HepG2 (cell line): ENCODE results near the gene PLEKHG2. TPM values are rescaled to one million over a fixed set of nuclear protein-coding genes. Genes with fewer than 3 reads are reported as not detected.

ENCODE experiments used
- DBP ChIP-seq: sonication (generic); formaldehyde crosslinking; IDR thresholded peaks from 2 replicates; pipeline ENCODE4 v1.4.0; 2020; ENCODE audit warnings: missing genetic modification reagents; ENCODE audit errors: not compliant biosample characterization
- ELF1 ChIP-seq: sonication (generic); formaldehyde crosslinking; IDR thresholded peaks from 2 replicates; pipeline ENCODE4 v1.4.0; 2020; ENCODE audit warnings: missing genetic modification reagents
- PAWR ChIP-seq: sonication (generic); formaldehyde crosslinking; IDR thresholded peaks from 2 replicates; pipeline ENCODE4 v1.4.0; 2020; ENCODE audit warnings: missing genetic modification reagents, mild to moderate bottlenecking, borderline replicate concordance
- POGZ ChIP-seq: sonication (generic); formaldehyde crosslinking; IDR thresholded peaks from 2 replicates; pipeline ENCODE4 v1.4.0; 2020; ENCODE audit warnings: mild to moderate bottlenecking, missing genetic modification reagents
- PRDM15 ChIP-seq: sonication (generic); formaldehyde crosslinking; IDR thresholded peaks from 2 replicates; pipeline ENCODE4 v1.4.0; 2020; ENCODE audit warnings: missing genetic modification reagents
- SATB2 ChIP-seq: sonication (generic); formaldehyde crosslinking; IDR thresholded peaks from 2 replicates; pipeline ENCODE4 v1.5.0; 2020; ENCODE audit warnings: missing genetic modification reagents
- SMARCE1 ChIP-seq: fragments of 450-650 bp; IDR thresholded peaks from 2 replicates; pipeline ENCODE4 v1.6.1; 2017; ENCODE audit warnings: borderline replicate concordance
- SP4 ChIP-seq: sonication (generic); formaldehyde crosslinking; IDR thresholded peaks from 2 replicates; pipeline ENCODE4 v1.8.1; 2023; ENCODE audit warnings: mild to moderate bottlenecking, missing genetic modification reagents
- ZFP62 ChIP-seq: sonication (generic); formaldehyde crosslinking; IDR thresholded peaks from 2 replicates; pipeline ENCODE4 v1.4.0; 2020; ENCODE audit warnings: missing genetic modification reagents
- ZKSCAN1 ChIP-seq: fragments of 150-350 bp; IDR thresholded peaks from 2 replicates; pipeline ENCODE4 v1.6.1; 2014; ENCODE audit warnings: low read length
- ZNF549 ChIP-seq: sonication (generic); formaldehyde crosslinking; IDR thresholded peaks from 2 replicates; pipeline ENCODE4 v1.5.0; 2020; ENCODE audit warnings: missing genetic modification reagents
- ZNF761 ChIP-seq: sonication (generic); formaldehyde crosslinking; conservative IDR thresholded peaks from 2 replicates; pipeline ENCODE4 v1.4.0; 2020; ENCODE audit warnings: mild to moderate bottlenecking, missing genetic modification reagents
- polyA plus RNA-seq, 8 experiments: library from polyadenylated mRNA; depleted of rRNA in 3 of 8; stranded (reverse) in 7 of 8; unstranded in 1 of 8; fragments of >200 nt; fragmentation: Illumina TruSeq in 4 of 8; extraction: Trizol in 4 of 8; gene quantifications; 2 replicates each; pipeline versions ENCODE4 v1.2.1 to v1.2.3, GENCODE V29; 2011 to 2016; ENCODE audit warnings: low read depth in 4 of 8, missing spikeins in 1 of 8, mixed read lengths in 1 of 8; ENCODE audit not compliant: insufficient read depth in 1 of 8
- total RNA-seq, 5 experiments: library from RNA; depleted of rRNA; stranded (reverse); fragments of >200 nt; fragmentation: Illumina TruSeq; extraction: Trizol; gene quantifications; 2 replicates each; pipeline ENCODE4 v1.2.3, GENCODE V29; 2016; ENCODE audit warnings: low read depth in 1 of 5
- TF ChIP-seq, protein P1 (sequence below): sonication (generic); formaldehyde crosslinking; IDR thresholded peaks from 2 replicates; pipeline ENCODE4 v1.4.0; 2020; ENCODE audit warnings: missing genetic modification reagents
- TF ChIP-seq, protein P2 (sequence below): sonication (generic); formaldehyde crosslinking; IDR thresholded peaks from 2 replicates; pipeline ENCODE4 v1.5.1; 2020; ENCODE audit warnings: missing genetic modification reagents, mild to moderate bottlenecking, borderline replicate concordance
- TF ChIP-seq, protein P3 (sequence below): sonication (generic); formaldehyde crosslinking; conservative IDR thresholded peaks from 2 replicates; pipeline ENCODE4 v1.4.0; 2020; ENCODE audit warnings: missing genetic modification reagents
- TF ChIP-seq, protein P4 (sequence below): sonication (generic); formaldehyde crosslinking; conservative IDR thresholded peaks from 2 replicates; pipeline ENCODE4 v1.4.0; 2020; ENCODE audit warnings: missing genetic modification reagents

PLEKHG2 gene
- total and polyA plus RNA-seq, 2 of the 13 experiments (the other 11 are each of a cell fraction or from before 2014, with no cell fraction given): 3.6 to 6.8 TPM

DNA sequence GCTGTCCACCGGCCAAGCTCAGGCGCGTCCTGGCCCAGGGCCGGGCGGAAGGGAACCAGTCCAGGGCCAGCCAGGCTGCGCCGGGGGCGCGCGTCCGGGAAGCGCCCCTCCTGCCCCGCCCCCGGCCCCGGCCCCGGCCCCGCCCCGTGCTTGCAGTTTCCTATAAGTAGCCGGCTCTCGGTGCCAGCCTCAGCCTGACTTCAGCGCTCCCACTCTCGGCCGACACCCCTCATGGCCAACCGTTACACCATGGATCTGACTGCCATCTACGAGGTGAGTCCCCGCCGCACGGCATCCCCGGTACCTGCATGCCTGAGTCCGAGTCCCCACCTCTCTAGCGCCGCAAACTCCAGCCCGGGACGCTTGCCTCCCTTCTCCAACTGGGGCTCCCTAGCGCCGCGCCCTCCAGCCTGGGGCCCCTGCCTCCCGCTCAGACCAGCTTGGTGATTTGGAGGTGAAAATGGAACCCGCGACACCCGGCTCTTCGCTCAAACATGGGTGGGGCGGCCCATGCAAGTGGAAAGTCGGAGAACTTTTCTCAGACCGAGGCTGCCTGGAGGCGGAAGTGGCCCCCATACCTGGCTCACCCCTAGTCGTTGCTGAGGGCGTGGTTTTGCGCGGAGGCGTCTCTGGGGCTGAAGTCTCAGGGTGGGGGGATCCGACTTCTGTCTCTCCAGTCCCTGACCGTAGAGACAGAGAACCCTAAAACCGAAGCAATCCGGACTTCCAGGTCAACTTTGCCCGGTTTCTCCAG is 5.6 kb upstream of the PLEKHG2 start, which contains the start of gene ZFP36 (continued):
- TF ChIP-seq SATB2 (CRISPR knock-in tag) (no peak), ZKSCAN1 (no peak), DBP (no peak), ZNF761 (CRISPR knock-in tag) (no peak), SP4 (CRISPR knock-in tag) (no peak), ZNF549 (no peak), PAWR (CRISPR knock-in tag) (no peak), POGZ (CRISPR knock-in tag) (0 out of 2 replicates have a peak, but pooled peaks have one; percentile 23), ELF1 (CRISPR knock-in tag) (peak; percentile 69), SMARCE1 (no peak), ZFP62 (CRISPR knock-in tag) (no peak), PRDM15 (CRISPR knock-in tag) (no peak)
- TF ChIP-seq, protein P1, sequence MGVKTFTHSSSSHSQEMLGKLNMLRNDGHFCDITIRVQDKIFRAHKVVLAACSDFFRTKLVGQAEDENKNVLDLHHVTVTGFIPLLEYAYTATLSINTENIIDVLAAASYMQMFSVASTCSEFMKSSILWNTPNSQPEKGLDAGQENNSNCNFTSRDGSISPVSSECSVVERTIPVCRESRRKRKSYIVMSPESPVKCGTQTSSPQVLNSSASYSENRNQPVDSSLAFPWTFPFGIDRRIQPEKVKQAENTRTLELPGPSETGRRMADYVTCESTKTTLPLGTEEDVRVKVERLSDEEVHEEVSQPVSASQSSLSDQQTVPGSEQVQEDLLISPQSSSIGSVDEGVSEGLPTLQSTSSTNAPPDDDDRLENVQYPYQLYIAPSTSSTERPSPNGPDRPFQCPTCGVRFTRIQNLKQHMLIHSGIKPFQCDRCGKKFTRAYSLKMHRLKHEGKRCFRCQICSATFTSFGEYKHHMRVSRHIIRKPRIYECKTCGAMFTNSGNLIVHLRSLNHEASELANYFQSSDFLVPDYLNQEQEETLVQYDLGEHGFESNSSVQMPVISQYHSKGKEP (CRISPR knock-in tag): no peak
- TF ChIP-seq, protein P2, sequence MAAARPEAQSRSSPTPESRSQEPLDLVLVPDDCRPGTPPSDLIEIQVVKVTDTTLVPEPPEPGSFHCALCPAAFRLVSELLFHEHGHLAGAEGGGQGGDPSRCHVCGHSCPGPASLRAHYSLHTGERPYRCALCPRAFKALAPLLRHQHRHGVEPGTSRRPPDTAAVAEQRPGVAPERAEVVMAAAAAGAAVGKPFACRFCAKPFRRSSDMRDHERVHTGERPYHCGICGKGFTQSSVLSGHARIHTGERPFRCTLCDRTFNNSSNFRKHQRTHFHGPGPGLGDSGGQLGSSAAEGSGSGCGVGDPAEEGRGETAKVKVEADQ (CRISPR knock-in tag): no peak
- TF ChIP-seq, protein P3, sequence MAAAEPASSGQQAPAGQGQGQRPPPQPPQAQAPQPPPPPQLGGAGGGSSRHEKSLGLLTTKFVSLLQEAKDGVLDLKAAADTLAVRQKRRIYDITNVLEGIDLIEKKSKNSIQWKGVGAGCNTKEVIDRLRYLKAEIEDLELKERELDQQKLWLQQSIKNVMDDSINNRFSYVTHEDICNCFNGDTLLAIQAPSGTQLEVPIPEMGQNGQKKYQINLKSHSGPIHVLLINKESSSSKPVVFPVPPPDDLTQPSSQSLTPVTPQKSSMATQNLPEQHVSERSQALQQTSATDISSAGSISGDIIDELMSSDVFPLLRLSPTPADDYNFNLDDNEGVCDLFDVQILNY (CRISPR knock-in tag): no peak
- TF ChIP-seq, protein P4, sequence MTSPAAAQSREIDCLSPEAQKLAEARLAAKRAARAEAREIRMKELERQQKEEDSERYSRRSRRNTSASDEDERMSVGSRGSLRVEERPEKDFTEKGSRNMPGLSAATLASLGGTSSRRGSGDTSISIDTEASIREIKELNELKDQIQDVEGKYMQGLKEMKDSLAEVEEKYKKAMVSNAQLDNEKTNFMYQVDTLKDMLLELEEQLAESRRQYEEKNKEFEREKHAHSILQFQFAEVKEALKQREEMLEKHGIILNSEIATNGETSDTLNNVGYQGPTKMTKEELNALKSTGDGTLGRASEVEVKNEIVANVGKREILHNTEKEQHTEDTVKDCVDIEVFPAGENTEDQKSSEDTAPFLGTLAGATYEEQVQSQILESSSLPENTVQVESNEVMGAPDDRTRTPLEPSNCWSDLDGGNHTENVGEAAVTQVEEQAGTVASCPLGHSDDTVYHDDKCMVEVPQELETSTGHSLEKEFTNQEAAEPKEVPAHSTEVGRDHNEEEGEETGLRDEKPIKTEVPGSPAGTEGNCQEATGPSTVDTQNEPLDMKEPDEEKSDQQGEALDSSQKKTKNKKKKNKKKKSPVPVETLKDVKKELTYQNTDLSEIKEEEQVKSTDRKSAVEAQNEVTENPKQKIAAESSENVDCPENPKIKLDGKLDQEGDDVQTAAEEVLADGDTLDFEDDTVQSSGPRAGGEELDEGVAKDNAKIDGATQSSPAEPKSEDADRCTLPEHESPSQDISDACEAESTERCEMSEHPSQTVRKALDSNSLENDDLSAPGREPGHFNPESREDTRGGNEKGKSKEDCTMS (CRISPR knock-in tag): 0 out of 2 replicates have a peak, but pooled peaks have one; percentile 42
